ENCODE measurements around the gene CCDC7.

DNA sequence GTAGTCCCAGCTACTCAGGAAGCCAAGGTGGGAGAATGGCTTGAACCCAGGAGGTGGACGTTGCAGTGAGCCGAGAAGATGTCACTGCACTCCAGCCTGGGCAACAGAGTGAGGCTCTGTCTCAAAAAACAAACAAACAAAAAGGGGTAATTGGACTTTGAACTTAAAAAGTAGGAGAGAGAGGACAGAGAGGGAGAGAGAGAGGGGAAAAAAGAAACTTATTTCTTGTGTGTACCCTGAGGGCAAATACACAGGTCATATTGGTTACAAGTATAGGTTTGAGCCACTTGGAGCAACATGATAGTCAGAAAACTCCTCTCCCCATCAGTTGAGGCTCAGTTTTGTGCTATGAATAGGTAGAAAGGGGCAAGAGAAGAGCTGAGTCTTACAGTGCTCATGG, 42.8 kb upstream of the CCDC7 start:
- TF ChIP-seq EZH2 (IDR thresholded peaks at IDR 0.05; ENCODE audit: insufficient read depth, low read length) = no peak
- TF ChIP-seq, protein P1, sequence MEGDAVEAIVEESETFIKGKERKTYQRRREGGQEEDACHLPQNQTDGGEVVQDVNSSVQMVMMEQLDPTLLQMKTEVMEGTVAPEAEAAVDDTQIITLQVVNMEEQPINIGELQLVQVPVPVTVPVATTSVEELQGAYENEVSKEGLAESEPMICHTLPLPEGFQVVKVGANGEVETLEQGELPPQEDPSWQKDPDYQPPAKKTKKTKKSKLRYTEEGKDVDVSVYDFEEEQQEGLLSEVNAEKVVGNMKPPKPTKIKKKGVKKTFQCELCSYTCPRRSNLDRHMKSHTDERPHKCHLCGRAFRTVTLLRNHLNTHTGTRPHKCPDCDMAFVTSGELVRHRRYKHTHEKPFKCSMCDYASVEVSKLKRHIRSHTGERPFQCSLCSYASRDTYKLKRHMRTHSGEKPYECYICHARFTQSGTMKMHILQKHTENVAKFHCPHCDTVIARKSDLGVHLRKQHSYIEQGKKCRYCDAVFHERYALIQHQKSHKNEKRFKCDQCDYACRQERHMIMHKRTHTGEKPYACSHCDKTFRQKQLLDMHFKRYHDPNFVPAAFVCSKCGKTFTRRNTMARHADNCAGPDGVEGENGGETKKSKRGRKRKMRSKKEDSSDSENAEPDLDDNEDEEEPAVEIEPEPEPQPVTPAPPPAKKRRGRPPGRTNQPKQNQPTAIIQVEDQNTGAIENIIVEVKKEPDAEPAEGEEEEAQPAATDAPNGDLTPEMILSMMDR (IDR thresholded peaks at IDR 0.05; ENCODE audit: insufficient read depth, low read depth, low read length) = no peak
